Activated CD4-positive, alpha-beta T cell treated with anti-CD3 and anti-CD28 coated beads, Interleukin-2, Interleukin-6, amounts not matched to agents 100 ng/mL and 50 ng/mL, durations not matched to agents 16 hours and 8 hours (primary cell): ENCODE measurements around the gene CENPP.

Experiments
- DNase-seq: peaks from one replicate; pipeline ENCODE4 v3.0.0-alpha.2; 2020

Gene CENPP

GRCh38 chr9:92325269-92325990 lies at the start of gene CENPP, which contains the start of gene NOL8:
Gene CENPP (plus strand): TSS chr9:92325953.
Gene NOL8 (minus strand): TSS chr9:92325350. CDS start chr9:92324161, 1,189 bp downstream.
- DNase-seq, result peak; percentile 89

GRCh38 chr9:92276331-92277032 lies 49.3 kb upstream of the CENPP start:
- DNase-seq, result peak; percentile 23

GRCh38 chr9:92278110-92278509 lies 47.6 kb upstream of the CENPP start:
- DNase-seq, result no peak

- no peak for DNase-seq
These were observed 46.5 kb upstream of the CENPP start for GRCh38 chr9:92279302-92279701.

- no peak for DNase-seq
These were observed 35.9 kb upstream of the CENPP start for GRCh38 chr9:92289708-92290390.

- DNase-seq, result no peak
These were observed 34.8 kb upstream of the CENPP start for GRCh38 chr9:92290785-92291429.

- DNase-seq, result no peak
These were observed 34.2 kb upstream of the CENPP start for GRCh38 chr9:92291577-92291976.

GRCh38 chr9:92292338-92293074 lies 33.2 kb upstream of the CENPP start:
- no peak for DNase-seq

- no peak for DNase-seq
These were observed 32.7 kb upstream of the CENPP start for GRCh38 chr9:92293075-92293354.

GRCh38 chr9:92293452-92294296 lies 32.1 kb upstream of the CENPP start, which contains the start of gene IARS1:
Gene IARS1 (minus strand): TSS chr9:92293697. CDS start chr9:92289419, 4,278 bp downstream.
- DNase-seq, result peak; percentile 100

GRCh38 chr9:92294297-92294676 lies 31.5 kb upstream of the CENPP start:
- DNase-seq, result peak; percentile 22

GRCh38 chr9:92295240-92295790 lies 30.4 kb upstream of the CENPP start:
- no peak for DNase-seq

- no peak for DNase-seq
These were observed 29.9 kb upstream of the CENPP start for GRCh38 chr9:92295827-92296258.

GRCh38 chr9:92297611-92298010 lies 28.1 kb upstream of the CENPP start:
- no peak for DNase-seq

- no peak for DNase-seq
These were observed 27.7 kb upstream of the CENPP start for GRCh38 chr9:92298036-92298435.

- no peak for DNase-seq
These were observed 26.6 kb upstream of the CENPP start for GRCh38 chr9:92299116-92299515.

- no peak for DNase-seq
These were observed 24.8 kb upstream of the CENPP start for GRCh38 chr9:92300936-92301335.

GRCh38 chr9:92308893-92309292 lies 16.9 kb upstream of the CENPP start:
- no peak for DNase-seq

- DNase-seq, result no peak
These were observed 15.2 kb upstream of the CENPP start for GRCh38 chr9:92310562-92310961.

- no peak for DNase-seq
These were observed 12.7 kb upstream of the CENPP start for GRCh38 chr9:92312887-92313623.

GRCh38 chr9:92313624-92314012 lies 12.1 kb upstream of the CENPP start:
- DNase-seq, result no peak
